Measurements from ENCODE around the gene CEMIP.
"Not testable (repeated sequence)": the region's sequence is repeated elsewhere in the genome, so short reads cannot be mapped to it uniquely, and the experiment has no call there.

Gene CEMIP

GRCh38 chr15:80953953-80954778 lies 175.0 kb downstream of the CEMIP start:
- TF ChIP-seq CTCF (IDR thresholded peaks at IDR 0.05; ENCODE audit: control insufficient read depth, extremely low read depth, insufficient read depth): no peak
- no peak for DNase-seq (ENCODE audit: low read depth)
- no peak overlapping the region for H3K4me3 ChIP-seq (ENCODE audit: low read depth, low read length)

- H3K4me3 ChIP-seq (ENCODE audit: low read depth, low read length); DNase-seq (ENCODE audit: low read depth): not testable (repeated sequence)
These were observed 176.6 kb downstream of the CEMIP start for GRCh38 chr15:80955571-80956452.

- TF ChIP-seq CTCF (IDR thresholded peaks at IDR 0.05; ENCODE audit: control insufficient read depth, extremely low read depth, insufficient read depth): no peak
- no peak overlapping the region for H3K4me3 ChIP-seq (ENCODE audit: low read depth, low read length)
- DNase-seq (ENCODE audit: low read depth): no peak
These were observed 178.4 kb downstream of the CEMIP start for GRCh38 chr15:80957556-80957955.

- TF ChIP-seq CTCF (IDR thresholded peaks at IDR 0.05; ENCODE audit: control insufficient read depth, extremely low read depth, insufficient read depth): no peak
- no peak overlapping the region for H3K4me3 ChIP-seq (ENCODE audit: low read depth, low read length)
- DNase-seq (ENCODE audit: low read depth): no peak
These were observed 178.8 kb downstream of the CEMIP start for GRCh38 chr15:80957976-80958375.

GRCh38 chr15:80958818-80959495 lies 179.8 kb downstream of the CEMIP start:
- DNase-seq (ENCODE audit: low read depth): no peak
- H3K4me3 ChIP-seq (ENCODE audit: low read depth, low read length): no peak overlapping the region
- TF ChIP-seq CTCF (IDR thresholded peaks at IDR 0.05; ENCODE audit: control insufficient read depth, extremely low read depth, insufficient read depth): no peak

- not testable (repeated sequence) for DNase-seq (ENCODE audit: low read depth); H3K4me3 ChIP-seq (ENCODE audit: low read depth, low read length)
These were observed 186.3 kb downstream of the CEMIP start for GRCh38 chr15:80965454-80965853.

- no peak for DNase-seq (ENCODE audit: low read depth)
- no peak for TF ChIP-seq CTCF (IDR thresholded peaks at IDR 0.05; ENCODE audit: control insufficient read depth, extremely low read depth, insufficient read depth)
- H3K4me3 ChIP-seq (ENCODE audit: low read depth, low read length): no peak overlapping the region
These were observed 187.4 kb downstream of the CEMIP start for GRCh38 chr15:80966431-80967197.

Measured in LNCaP clone FGC (cell line).